ENCODE results near the gene EML4. TPM values are rescaled to one million over a fixed set of nuclear protein-coding genes. Genes with fewer than 3 reads are reported as not detected.

Gene EML4
- total and polyA plus RNA-seq, 9 donors = 11.6 to 46.5 (median 31.5) TPM

GRCh38 chr2:42233976-42234441 lies 64.9 kb downstream of the EML4 start:
- 4 to 27% (median 4%) methylated on average over 5 of the region's 5 CpGs for WGBS, 3 donors
- intact Hi-C loops (cut with DNase I) = no loop called here
- TF ChIP-seq POLR2A (IDR thresholded peaks at IDR 0.05) = no peak
- no peak for TF ChIP-seq CTCF (IDR thresholded peaks at IDR 0.05)
- no peak for TF ChIP-seq EP300 (IDR thresholded peaks at IDR 0.05)
- Histone ChIP-seq H3K4me3 (no peak overlapping the region), H3K4me1 (ENCODE audit: insufficient read depth) (peaks cover 4% of the 10 kb centered on the region), H3K27me3 (no peaks in the 10 kb centered on the region), H3K9me3 (no peaks in the 10 kb centered on the region), H3K36me3 (no peaks in the 10 kb centered on the region), H3K27ac (no peak overlapping the region)
- DNase-seq = no peak

- H3K27me3 ChIP-seq = no peaks in the 10 kb centered on the region
- H3K4me1 ChIP-seq (ENCODE audit: insufficient read depth) = peaks cover 3% of the 10 kb centered on the region
- no peak for DNase-seq
- 90 to 92% (median 90%) methylated on average over 2 of the region's 2 CpGs for WGBS, 3 donors
- TF ChIP-seq CTCF (IDR thresholded peaks at IDR 0.05) = no peak
- no peak for TF ChIP-seq EP300 (IDR thresholded peaks at IDR 0.05)
- H3K4me3 ChIP-seq = no peak overlapping the region
- H3K9me3 ChIP-seq = no peaks in the 10 kb centered on the region
- no peak overlapping the region for H3K27ac ChIP-seq
- no peaks in the 10 kb centered on the region for H3K36me3 ChIP-seq
- intact Hi-C loops (cut with DNase I) = no loop called here
Observed at GRCh38 chr2:42236911-42237310, 67.8 kb downstream of the EML4 start.

- no peaks in the 10 kb centered on the region for H3K27me3 ChIP-seq
- no peak overlapping the region for H3K27ac ChIP-seq
- peaks cover 3% of the 10 kb centered on the region for H3K4me1 ChIP-seq (ENCODE audit: insufficient read depth)
- H3K36me3 ChIP-seq = no peaks in the 10 kb centered on the region
- no peak for TF ChIP-seq EP300 (IDR thresholded peaks at IDR 0.05)
- TF ChIP-seq POLR2A (IDR thresholded peaks at IDR 0.05) = no peak
- TF ChIP-seq CTCF (IDR thresholded peaks at IDR 0.05) = peak in 2 of 3 donors; percentile 19 to 50
- DNase-seq = peak in 2 of 5 donors; percentile 17 to 45
- WGBS, 3 donors = 87 to 93% (median 91%) methylated on average over 7 of the region's 7 CpGs
- intact Hi-C loops (cut with DNase I) = loop anchor here in 1 of 4 donors (1.0 kb wide), 1 partner anchor 139 kb away; no protein-coding TSS in a partner anchor
- no peak overlapping the region for H3K4me3 ChIP-seq
- no peaks in the 10 kb centered on the region for H3K9me3 ChIP-seq
Observed at GRCh38 chr2:42238644-42239288, 69.6 kb downstream of the EML4 start.

- TF ChIP-seq POLR2A (IDR thresholded peaks at IDR 0.05) (no peak), EP300 (IDR thresholded peaks at IDR 0.05) (no peak), CTCF (IDR thresholded peaks at IDR 0.05) (no peak)
- Histone ChIP-seq H3K36me3 (no peaks in the 10 kb centered on the region), H3K27me3 (no peaks in the 10 kb centered on the region), H3K4me3 (no peak overlapping the region), H3K4me1 (ENCODE audit: insufficient read depth) (peaks cover under 1% of the 10 kb centered on the region), H3K27ac (no peak overlapping the region), H3K9me3 (no peaks in the 10 kb centered on the region)
- no peak for DNase-seq
- 67 to 72% (median 69%) methylated on average over 3 of the region's 3 CpGs for WGBS, 3 donors
- intact Hi-C loops (cut with DNase I) = loop anchor here in 1 of 4 donors (1.0 kb wide), 1 partner anchor 140 kb away; no protein-coding TSS in a partner anchor
Observed at GRCh38 chr2:42239289-42239661, 70.1 kb downstream of the EML4 start.

Measured in ovary (tissue), 9 donors.